Umbilical cord (tissue), 2 donors: Measurements from ENCODE around the gene BCL2L13. TPM values are rescaled to one million over a fixed set of nuclear protein-coding genes. Genes with fewer than 3 reads are reported as not detected.
"Not testable (repeated sequence)": the region's sequence is repeated elsewhere in the genome, so short reads cannot be mapped to it uniquely, and the experiment has no call there.

Experiments
- DNase-seq: peaks from one replicate; pipeline ENCODE4 v3.0.0-alpha.2; 2015; ENCODE audit warnings: low spot score
- total RNA-seq: library from RNA; depleted of rRNA; stranded (reverse); fragments of >200 nt; gene quantifications from one replicate; pipeline ENCODE4 v1.2.3, GENCODE V29; 2014; ENCODE audit warnings: low replicate concordance; ENCODE audit not compliant: insufficient read depth

The BCL2L13 gene
- total RNA-seq, 1 donor from 2014 or later: 71.7 TPM

GRCh38 chr22:17753401-17753989 lies 114.9 kb downstream of the BCL2L13 start:
- no peak for DNase-seq

GRCh38 chr22:17754233-17754925 lies 115.8 kb downstream of the BCL2L13 start:
- DNase-seq: no peak

GRCh38 chr22:17761138-17761488 lies 122.6 kb downstream of the BCL2L13 start:
- DNase-seq: no peak

- DNase-seq: not testable (repeated sequence)
These were observed 124.9 kb downstream of the BCL2L13 start for GRCh38 chr22:17763442-17763841.

GRCh38 chr22:17764036-17764435 lies 125.5 kb downstream of the BCL2L13 start:
- no peak for DNase-seq

GRCh38 chr22:17764852-17765251 lies 126.3 kb downstream of the BCL2L13 start:
- not testable (repeated sequence) for DNase-seq

- no peak for DNase-seq
These were observed 128.9 kb downstream of the BCL2L13 start for GRCh38 chr22:17767233-17768065.

GRCh38 chr22:17769013-17769715 lies 130.6 kb downstream of the BCL2L13 start:
- DNase-seq: no peak

GRCh38 chr22:17769716-17770082 lies 131.1 kb downstream of the BCL2L13 start:
- DNase-seq: no peak

- no peak for DNase-seq
These were observed 131.9 kb downstream of the BCL2L13 start for GRCh38 chr22:17770180-17771077.

- no peak for DNase-seq
These were observed 133.8 kb downstream of the BCL2L13 start for GRCh38 chr22:17772249-17772957.

- peak; percentile 59 for DNase-seq
These were observed 134.5 kb downstream of the BCL2L13 start for GRCh38 chr22:17772958-17773605.

- DNase-seq: peak; percentile 22
These were observed 135.1 kb downstream of the BCL2L13 start for GRCh38 chr22:17773606-17774205.

- peak; percentile 24 for DNase-seq
These were observed 135.8 kb downstream of the BCL2L13 start, which contains the start of gene BID for GRCh38 chr22:17774206-17774925. Gene BID (minus strand): TSS chr22:17774469. CDS start chr22:17750116, 24,353 bp downstream.

GRCh38 chr22:17774926-17775685 lies 136.5 kb downstream of the BCL2L13 start:
- DNase-seq: no peak

GRCh38 chr22:17775781-17776465 lies 137.4 kb downstream of the BCL2L13 start:
- DNase-seq: no peak
